Measurements from ENCODE around the gene SNX25.
"Not testable (repeated sequence)": the region's sequence is repeated elsewhere in the genome, so short reads cannot be mapped to it uniquely, and the experiment has no call there.

SNX25 gene

GRCh38 chr4:185209031-185209851, at the start of gene SNX25:
Gene SNX25, plus strand, starts transcription at chr4:185209598. Its CDS starts 229 bp downstream, at chr4:185209827.
- peak; percentile 74 for DNase-seq (ENCODE audit: low read depth, low spot score)

GRCh38 chr4:185165605-185166063, 43.8 kb upstream of the SNX25 start:
- no peak for DNase-seq (ENCODE audit: low read depth, low spot score)

- DNase-seq (ENCODE audit: low read depth, low spot score): no peak
Measured at GRCh38 chr4:185167234-185167633, 42.2 kb upstream of the SNX25 start.

- no peak for DNase-seq (ENCODE audit: low read depth, low spot score)
Measured at GRCh38 chr4:185171373-185172071, 37.9 kb upstream of the SNX25 start.

- DNase-seq (ENCODE audit: low read depth, low spot score): no peak
Measured at GRCh38 chr4:185179488-185179887, 29.9 kb upstream of the SNX25 start.

- no peak for DNase-seq (ENCODE audit: low read depth, low spot score)
Measured at GRCh38 chr4:185182239-185182638, 27.2 kb upstream of the SNX25 start.

- peak; percentile 42 for DNase-seq (ENCODE audit: low read depth, low spot score)
Measured at GRCh38 chr4:185183622-185184281, 25.6 kb upstream of the SNX25 start.

GRCh38 chr4:185186769-185187168, 22.6 kb upstream of the SNX25 start:
- DNase-seq (ENCODE audit: low read depth, low spot score): no peak

GRCh38 chr4:185189606-185190305, 19.6 kb upstream of the SNX25 start:
- DNase-seq (ENCODE audit: low read depth, low spot score): no peak

GRCh38 chr4:185190306-185190856, 19.0 kb upstream of the SNX25 start:
- no peak for DNase-seq (ENCODE audit: low read depth, low spot score)

GRCh38 chr4:185192059-185192458, 17.3 kb upstream of the SNX25 start:
- DNase-seq (ENCODE audit: low read depth, low spot score): no peak

- no peak for DNase-seq (ENCODE audit: low read depth, low spot score)
Measured at GRCh38 chr4:185194924-185195888, 14.2 kb upstream of the SNX25 start.

GRCh38 chr4:185196437-185196836, 13.0 kb upstream of the SNX25 start:
- no peak for DNase-seq (ENCODE audit: low read depth, low spot score)

GRCh38 chr4:185198189-185198588, 11.2 kb upstream of the SNX25 start:
- DNase-seq (ENCODE audit: low read depth, low spot score): not testable (repeated sequence)

GRCh38 chr4:185201977-185202962, 7.1 kb upstream of the SNX25 start:
- no peak for DNase-seq (ENCODE audit: low read depth, low spot score)

GRCh38 chr4:185202984-185203485, 6.4 kb upstream of the SNX25 start:
- no peak for DNase-seq (ENCODE audit: low read depth, low spot score)

GRCh38 chr4:185203486-185204237, 5.7 kb upstream of the SNX25 start, which contains the start of gene CFAP97:
Gene CFAP97, minus strand, starts transcription at chr4:185204000. Its CDS starts 12,804 bp downstream, at chr4:185191196.
- DNase-seq (ENCODE audit: low read depth, low spot score): peak; percentile 60
